NCI-H146 treated with DMSO at 0.1 percent for 48 hours (cell line): ENCODE measurements around the gene LRRC34.

Source experiments
- DNase-seq: peaks from one replicate; lab custom pipeline; 2025; ENCODE audit not compliant: unreplicated experiment; lab: John Stamatoyannopoulos, UW

The LRRC34 gene

GRCh38 chr3:169764882-169765612 is 47.7 kb downstream of the LRRC34 start, which contains the start of gene TERC:
Gene TERC, minus strand, starts transcription at chr3:169765060.
- DNase-seq, result peak; percentile 89

- peak; percentile 35 for DNase-seq
Observed at GRCh38 chr3:169764312-169764881, 48.3 kb downstream of the LRRC34 start.

- DNase-seq, result no peak
Observed at GRCh38 chr3:169760479-169760878, 52.2 kb downstream of the LRRC34 start.

- DNase-seq, result no peak
Observed at GRCh38 chr3:169759256-169759655, 53.4 kb downstream of the LRRC34 start.

GRCh38 chr3:169758359-169758994 is 54.2 kb downstream of the LRRC34 start:
- no peak for DNase-seq

- no peak for DNase-seq
Observed at GRCh38 chr3:169755488-169755887, 57.2 kb downstream of the LRRC34 start.

GRCh38 chr3:169754711-169755110 is 58.0 kb downstream of the LRRC34 start:
- DNase-seq, result no peak

GRCh38 chr3:169751875-169752274 is 60.8 kb downstream of the LRRC34 start:
- DNase-seq, result no peak

GRCh38 chr3:169750665-169751064 is 62.0 kb downstream of the LRRC34 start:
- no peak for DNase-seq

- DNase-seq, result no peak
Observed at GRCh38 chr3:169748670-169749069, 64.0 kb downstream of the LRRC34 start.

GRCh38 chr3:169746924-169747323 is 65.8 kb downstream of the LRRC34 start:
- no peak for DNase-seq

GRCh38 chr3:169744366-169745054 is 68.2 kb downstream of the LRRC34 start:
- no peak for DNase-seq
